Middle frontal gyrus (tissue), 1 donor: Measurements from ENCODE around the gene RAG2.
"Not testable (repeated sequence)": the region's sequence is repeated elsewhere in the genome, so short reads cannot be mapped to it uniquely, and the experiment has no call there.

ENCODE experiments used
- DNase-seq: peaks from one replicate; pipeline ENCODE4 v3.0.0-alpha.2; 2015; ENCODE audit warnings: low spot score; ENCODE audit errors: extremely low spot score

RAG2 gene

GRCh38 chr11:36600180-36600579, 2.1 kb upstream of the RAG2 start:
- no peak for DNase-seq

- no peak for DNase-seq
Measured at GRCh38 chr11:36596880-36597279, 1.2 kb downstream of the RAG2 start.

- peak; percentile 87 for DNase-seq
Measured at GRCh38 chr11:36594316-36594989, 3.6 kb downstream of the RAG2 start, which contains the start of gene IFTAP. IFTAP (plus strand) TSS chr11:36594502; CDS start chr11:36610104, 15,602 bp downstream.

GRCh38 chr11:36591433-36591832, 6.6 kb downstream of the RAG2 start:
- no peak for DNase-seq

- no peak for DNase-seq
Measured at GRCh38 chr11:36590513-36590912, 7.5 kb downstream of the RAG2 start.

- no peak for DNase-seq
Measured at GRCh38 chr11:36588099-36588498, 9.9 kb downstream of the RAG2 start.

- no peak for DNase-seq
Measured at GRCh38 chr11:36586543-36586942, 11.5 kb downstream of the RAG2 start.

- no peak for DNase-seq
Measured at GRCh38 chr11:36583667-36584066, 14.4 kb downstream of the RAG2 start.

- DNase-seq: no peak
Measured at GRCh38 chr11:36581536-36581935, 16.5 kb downstream of the RAG2 start.

- no peak for DNase-seq
Measured at GRCh38 chr11:36578458-36578857, 19.6 kb downstream of the RAG2 start.

- no peak for DNase-seq
Measured at GRCh38 chr11:36577859-36578258, 20.2 kb downstream of the RAG2 start.

- DNase-seq: no peak
Measured at GRCh38 chr11:36577373-36577772, 20.7 kb downstream of the RAG2 start.

GRCh38 chr11:36574486-36574885, 23.6 kb downstream of the RAG2 start:
- DNase-seq: no peak

- DNase-seq: no peak
Measured at GRCh38 chr11:36569095-36569494, 28.9 kb downstream of the RAG2 start.

GRCh38 chr11:36567694-36568093, 30.3 kb downstream of the RAG2 start, which contains the start of gene RAG1:
RAG1 (plus strand) TSS chr11:36568007; CDS start chr11:36573305, 5,298 bp downstream.
- no peak for DNase-seq

GRCh38 chr11:36566407-36567053, 31.5 kb downstream of the RAG2 start:
- DNase-seq: no peak

- no peak for DNase-seq
Measured at GRCh38 chr11:36565031-36565610, 32.9 kb downstream of the RAG2 start.

- DNase-seq: peak; percentile 77
Measured at GRCh38 chr11:36564376-36565030, 33.5 kb downstream of the RAG2 start.

- no peak for DNase-seq
Measured at GRCh38 chr11:36558571-36559413, 39.2 kb downstream of the RAG2 start.

- DNase-seq: no peak
Measured at GRCh38 chr11:36557991-36558390, 40.0 kb downstream of the RAG2 start.

- not testable (repeated sequence) for DNase-seq
Measured at GRCh38 chr11:36557390-36557789, 40.6 kb downstream of the RAG2 start.
